ENCODE data around the gene CLIC1.

Gene CLIC1

DNA sequence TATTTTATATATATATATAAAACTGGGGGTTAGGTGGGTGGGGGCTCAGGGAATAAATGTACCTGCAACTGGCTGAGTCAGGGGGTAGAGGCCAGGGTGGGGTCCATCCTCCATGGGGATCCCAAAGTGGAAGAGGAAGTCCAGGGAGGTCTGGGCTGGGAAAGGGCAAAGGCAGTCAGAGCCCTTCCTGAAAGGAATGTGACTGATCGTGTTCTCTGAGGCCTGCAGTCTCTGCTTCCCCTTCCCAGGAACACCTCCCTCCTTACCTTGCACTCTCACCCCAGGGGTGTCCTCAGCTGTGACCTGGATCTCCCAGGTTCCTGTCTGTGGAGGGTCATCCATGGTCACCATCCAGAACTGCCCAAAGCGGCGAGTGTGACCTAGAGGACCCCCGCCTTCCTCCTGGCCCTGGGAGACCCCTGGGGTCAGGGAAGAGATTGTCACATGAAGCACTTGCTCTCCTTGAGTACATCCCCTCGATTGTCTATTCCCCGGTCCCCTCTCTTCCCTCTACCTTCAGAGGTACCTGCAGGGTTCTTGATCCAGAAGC, 30.8 kb upstream of the CLIC1 start:
- Histone ChIP-seq H3K9me3 (ENCODE audit: control insufficient read depth, insufficient read depth, low read length) (no peaks in the 10 kb centered on the region), H3K4me3 (ENCODE audit: low read depth, low read length) (no peak overlapping the region), H3K4me1 (ENCODE audit: control insufficient read depth, insufficient read depth, low read length) (peaks cover 4% of the 10 kb centered on the region; the same call in 1 of the 2 replicates), H3K9ac (ENCODE audit: low read depth, low read length) (no peak overlapping the region), H3K27ac (ENCODE audit: low read depth, low read length) (no peak overlapping the region), H3K27me3 (ENCODE audit: control insufficient read depth, insufficient read depth, low read length) (no peaks in the 10 kb centered on the region), H3K36me3 (ENCODE audit: control insufficient read depth, insufficient read depth, low read length) (0 out of 2 replicates have a peak, but pooled peaks cover 3% of the 10 kb centered on the region)

GRCh38 chr6:31765910-31766794, 29.8 kb upstream of the CLIC1 start:
- no peak overlapping the region for H3K9ac ChIP-seq (ENCODE audit: low read depth, low read length)
- peaks cover 12% of the 10 kb centered on the region; the same call in 1 of the 2 replicates for H3K36me3 ChIP-seq (ENCODE audit: control insufficient read depth, insufficient read depth, low read length)
- peak overlapping the region; percentile 36; the same call in 1 of the 2 replicates for H3K4me3 ChIP-seq (ENCODE audit: low read depth, low read length)
- H3K9me3 ChIP-seq (ENCODE audit: control insufficient read depth, insufficient read depth, low read length), result no peaks in the 10 kb centered on the region
- H3K27ac ChIP-seq (ENCODE audit: low read depth, low read length), result no peak overlapping the region
- H3K4me1 ChIP-seq (ENCODE audit: control insufficient read depth, insufficient read depth, low read length), result peaks cover 4% of the 10 kb centered on the region; the same call in 1 of the 2 replicates
- no peaks in the 10 kb centered on the region for H3K27me3 ChIP-seq (ENCODE audit: control insufficient read depth, insufficient read depth, low read length)

- Histone ChIP-seq H3K4me1 (ENCODE audit: control insufficient read depth, insufficient read depth, low read length) (peaks cover 4% of the 10 kb centered on the region; the same call in 1 of the 2 replicates), H3K36me3 (ENCODE audit: control insufficient read depth, insufficient read depth, low read length) (peaks cover 18% of the 10 kb centered on the region; the same call in 1 of the 2 replicates), H3K9me3 (ENCODE audit: control insufficient read depth, insufficient read depth, low read length) (no peaks in the 10 kb centered on the region), H3K9ac (ENCODE audit: low read depth, low read length) (no peak overlapping the region), H3K27me3 (ENCODE audit: control insufficient read depth, insufficient read depth, low read length) (no peaks in the 10 kb centered on the region), H3K4me3 (ENCODE audit: low read depth, low read length) (no peak overlapping the region), H3K27ac (ENCODE audit: low read depth, low read length) (no peak overlapping the region)
These were observed 29.2 kb upstream of the CLIC1 start for GRCh38 chr6:31765559-31765909.

DNA sequence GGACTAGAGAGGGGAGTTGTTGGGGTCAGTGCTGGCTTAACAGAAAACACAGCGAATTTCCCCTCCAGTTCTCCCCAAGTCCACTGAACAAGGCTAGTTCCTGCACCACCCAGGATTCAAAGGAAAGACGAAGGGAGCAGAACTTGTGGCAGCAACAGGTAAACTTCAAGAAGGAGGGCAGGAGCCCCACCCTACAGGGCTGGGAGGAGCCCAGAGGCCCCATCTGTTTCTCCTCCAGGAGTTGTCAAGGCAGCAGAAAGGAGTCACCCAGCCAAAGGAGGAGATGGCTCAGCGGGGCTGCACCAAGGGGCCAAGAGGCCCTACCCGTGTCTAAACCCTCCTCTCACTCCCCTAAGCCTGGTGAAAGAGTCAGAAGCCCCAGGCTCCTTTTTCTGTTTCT, 27.9 kb upstream of the CLIC1 start:
- Histone ChIP-seq H3K4me3 (ENCODE audit: low read depth, low read length) (no peak overlapping the region), H3K36me3 (ENCODE audit: control insufficient read depth, insufficient read depth, low read length) (peaks cover 29% of the 10 kb centered on the region), H3K9me3 (ENCODE audit: control insufficient read depth, insufficient read depth, low read length) (no peaks in the 10 kb centered on the region), H3K27me3 (ENCODE audit: control insufficient read depth, insufficient read depth, low read length) (no peaks in the 10 kb centered on the region), H3K9ac (ENCODE audit: low read depth, low read length) (no peak overlapping the region), H3K4me1 (ENCODE audit: control insufficient read depth, insufficient read depth, low read length) (peaks cover 4% of the 10 kb centered on the region; the same call in 1 of the 2 replicates), H3K27ac (ENCODE audit: low read depth, low read length) (no peak overlapping the region)

- peaks cover 35% of the 10 kb centered on the region for H3K36me3 ChIP-seq (ENCODE audit: control insufficient read depth, insufficient read depth, low read length)
These were observed 27.2 kb upstream of the CLIC1 start for GRCh38 chr6:31763619-31763940.

GRCh38 chr6:31762878-31763618, 26.7 kb upstream of the CLIC1 start:
- no peak overlapping the region for H3K4me3 ChIP-seq (ENCODE audit: low read depth, low read length)
- no peak overlapping the region for H3K9ac ChIP-seq (ENCODE audit: low read depth, low read length)
- H3K4me1 ChIP-seq (ENCODE audit: control insufficient read depth, insufficient read depth, low read length), result peaks cover 4% of the 10 kb centered on the region; the same call in 1 of the 2 replicates
- peaks cover 35% of the 10 kb centered on the region for H3K36me3 ChIP-seq (ENCODE audit: control insufficient read depth, insufficient read depth, low read length)
- H3K9me3 ChIP-seq (ENCODE audit: control insufficient read depth, insufficient read depth, low read length), result no peaks in the 10 kb centered on the region
- peak overlapping the region; percentile 69 for H3K27ac ChIP-seq (ENCODE audit: low read depth, low read length)
- no peaks in the 10 kb centered on the region for H3K27me3 ChIP-seq (ENCODE audit: control insufficient read depth, insufficient read depth, low read length)

More at GRCh38 chr6:31763619-31763940, 27.2 kb upstream of the CLIC1 start:
- Histone ChIP-seq H3K4me1 (ENCODE audit: control insufficient read depth, insufficient read depth, low read length) (peaks cover 4% of the 10 kb centered on the region; the same call in 1 of the 2 replicates), H3K27me3 (ENCODE audit: control insufficient read depth, insufficient read depth, low read length) (no peaks in the 10 kb centered on the region), H3K9ac (ENCODE audit: low read depth, low read length) (no peak overlapping the region), H3K9me3 (ENCODE audit: control insufficient read depth, insufficient read depth, low read length) (no peaks in the 10 kb centered on the region), H3K27ac (ENCODE audit: low read depth, low read length) (peak overlapping the region; percentile 69), H3K4me3 (ENCODE audit: low read depth, low read length) (no peak overlapping the region)

DNA sequence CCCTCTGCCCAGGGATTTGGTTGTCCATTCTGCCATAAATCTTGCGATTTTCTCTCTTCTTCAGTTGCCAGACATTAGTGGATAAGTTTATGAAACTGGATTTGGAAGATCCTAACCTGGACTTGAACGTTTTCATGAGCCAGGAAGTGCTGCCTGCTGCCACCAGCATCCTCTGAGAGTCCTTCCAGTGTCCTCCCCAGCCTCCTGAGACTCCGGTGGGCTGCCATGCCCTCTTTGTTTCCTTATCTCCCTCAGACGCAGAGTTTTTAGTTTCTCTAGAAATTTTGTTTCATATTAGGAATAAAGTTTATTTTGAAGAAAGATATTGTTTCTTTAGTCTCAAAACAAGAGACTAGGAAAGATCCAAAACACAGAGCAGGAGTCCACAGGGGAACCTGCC, 26.0 kb upstream of the CLIC1 start, which contains the start of gene SAPCD1:
Gene SAPCD1 (plus strand): TSS at position 301 of the 400 bp plus-strand sequence. CDS start 399 bp downstream, outside the sequence.
- Histone ChIP-seq H3K27ac (ENCODE audit: low read depth, low read length) (peak within 1 kb of the TSS; percentile 69), H3K4me3 (ENCODE audit: low read depth, low read length) (no peak within 1 kb of the TSS), H3K27me3 (ENCODE audit: control insufficient read depth, insufficient read depth, low read length) (no peaks in the 10 kb centered on the region), H3K9me3 (ENCODE audit: control insufficient read depth, insufficient read depth, low read length) (no peaks in the 10 kb centered on the region), H3K4me1 (ENCODE audit: control insufficient read depth, insufficient read depth, low read length) (peaks cover 4% of the 10 kb centered on the region; the same call in 1 of the 2 replicates), H3K36me3 (ENCODE audit: control insufficient read depth, insufficient read depth, low read length) (peaks cover 35% of the 10 kb centered on the region), H3K9ac (ENCODE audit: low read depth, low read length) (no peak within 1 kb of the TSS)

GRCh38 chr6:31761343-31761742, 25.0 kb upstream of the CLIC1 start:
- Histone ChIP-seq H3K27ac (ENCODE audit: low read depth, low read length) (no peak overlapping the region), H3K4me3 (ENCODE audit: low read depth, low read length) (no peak overlapping the region), H3K27me3 (ENCODE audit: control insufficient read depth, insufficient read depth, low read length) (no peaks in the 10 kb centered on the region), H3K9ac (ENCODE audit: low read depth, low read length) (no peak overlapping the region), H3K9me3 (ENCODE audit: control insufficient read depth, insufficient read depth, low read length) (no peaks in the 10 kb centered on the region), H3K4me1 (ENCODE audit: control insufficient read depth, insufficient read depth, low read length) (peaks cover 4% of the 10 kb centered on the region; the same call in 1 of the 2 replicates), H3K36me3 (ENCODE audit: control insufficient read depth, insufficient read depth, low read length) (peaks cover 35% of the 10 kb centered on the region)

GRCh38 chr6:31760790-31761189, 24.5 kb upstream of the CLIC1 start:
- H3K4me3 ChIP-seq (ENCODE audit: low read depth, low read length), result no peak overlapping the region
- H3K27me3 ChIP-seq (ENCODE audit: control insufficient read depth, insufficient read depth, low read length), result no peaks in the 10 kb centered on the region
- peaks cover 4% of the 10 kb centered on the region; the same call in 1 of the 2 replicates for H3K4me1 ChIP-seq (ENCODE audit: control insufficient read depth, insufficient read depth, low read length)
- no peak overlapping the region for H3K9ac ChIP-seq (ENCODE audit: low read depth, low read length)
- H3K9me3 ChIP-seq (ENCODE audit: control insufficient read depth, insufficient read depth, low read length), result no peaks in the 10 kb centered on the region
- H3K27ac ChIP-seq (ENCODE audit: low read depth, low read length), result no peak overlapping the region
- H3K36me3 ChIP-seq (ENCODE audit: control insufficient read depth, insufficient read depth, low read length), result peaks cover 35% of the 10 kb centered on the region

- H3K27me3 ChIP-seq (ENCODE audit: control insufficient read depth, insufficient read depth, low read length), result no peaks in the 10 kb centered on the region
- no peak overlapping the region for H3K9ac ChIP-seq (ENCODE audit: low read depth, low read length)
- peaks cover 32% of the 10 kb centered on the region for H3K36me3 ChIP-seq (ENCODE audit: control insufficient read depth, insufficient read depth, low read length)
- no peaks in the 10 kb centered on the region for H3K9me3 ChIP-seq (ENCODE audit: control insufficient read depth, insufficient read depth, low read length)
- no peak overlapping the region for H3K27ac ChIP-seq (ENCODE audit: low read depth, low read length)
- H3K4me3 ChIP-seq (ENCODE audit: low read depth, low read length), result no peak overlapping the region
- H3K4me1 ChIP-seq (ENCODE audit: control insufficient read depth, insufficient read depth, low read length), result peaks cover 2% of the 10 kb centered on the region; the same call in 1 of the 2 replicates
These were observed 22.0 kb upstream of the CLIC1 start for GRCh38 chr6:31758281-31758680.

All from HUES48 (cell line).